WTC11 (cell line): Measurements from ENCODE around the gene PARD3B. TPM values are rescaled to one million over a fixed set of nuclear protein-coding genes. Genes with fewer than 3 reads are reported as not detected.

Experiments used
- ATAC-seq: fragments of 200-7000 bp; cut with Tn5 transposase; 2 replicates; pipeline ENCODE4 v1.10.0; 2021; ENCODE audit warnings: mild to moderate bottlenecking, moderate library complexity
- CTCF ChIA-PET: fragments of 300-600 bp; sonication (Branson Sonifier 250); formaldehyde crosslinking; loops from one replicate; lab custom pipeline; 2021; ENCODE audit warnings: antibody characterized with exemption; lab: Charles Lee
- POLR2A ChIA-PET: fragments of 350-600 bp; sonication (Branson Sonifier 250); formaldehyde crosslinking; loops from one replicate; lab custom pipeline; 2021; ENCODE audit warnings: antibody characterized with exemption; lab: Charles Lee
- DNase-seq: peaks from one replicate; pipeline ENCODE4 v3.0.0; 2021; ENCODE audit warnings: low spot score
- H3K27ac Mint-ChIP-seq: 2 replicates; pipeline ENCODE4 v1.8.0; 2021; ENCODE audit warnings: mixed read lengths
- H3K27me3 Mint-ChIP-seq: 2 replicates; pipeline ENCODE4 v1.8.0; 2021; ENCODE audit warnings: low read depth, mild to moderate bottlenecking, moderate library complexity, mixed read lengths
- H3K36me3 Mint-ChIP-seq: 2 replicates; pipeline ENCODE4 v1.8.0; 2021; ENCODE audit warnings: mixed read lengths
- H3K4me1 Mint-ChIP-seq: 2 replicates; pipeline ENCODE4 v1.8.0; 2022; ENCODE audit warnings: mixed read lengths
- H3K4me3 Mint-ChIP-seq: 2 replicates; pipeline ENCODE4 v1.8.0; 2021; ENCODE audit warnings: mild to moderate bottlenecking, moderate library complexity, mixed read lengths
- H3K9me3 Mint-ChIP-seq: 2 replicates; pipeline ENCODE4 v1.8.0; 2021; ENCODE audit warnings: mixed read lengths
- CREB1 ChIP-seq: sonication (generic); formaldehyde crosslinking; IDR thresholded peaks from 2 replicates; pipeline ENCODE4 v1.8.0; 2023; ENCODE audit warnings: mild to moderate bottlenecking, missing genetic modification reagents
- FOXP1 ChIP-seq: sonication (generic); formaldehyde crosslinking; IDR thresholded peaks from 2 replicates; pipeline ENCODE4 v1.8.0; 2022; ENCODE audit warnings: missing genetic modification reagents, mild to moderate bottlenecking, moderate library complexity, borderline replicate concordance
- GTF2I ChIP-seq: fragments of 250-450 bp; sonication (Bioruptor Pico); conservative IDR thresholded peaks from 2 replicates; pipeline ENCODE4 v1.4.0; 2021; ENCODE audit warnings: mild to moderate bottlenecking
- NR3C1 ChIP-seq: sonication (generic); formaldehyde crosslinking; conservative IDR thresholded peaks from 2 replicates; pipeline ENCODE4 v1.8.1; 2023; ENCODE audit warnings: low read depth, mild to moderate bottlenecking, missing genetic modification reagents
- OVOL2 ChIP-seq: fragments of 250-450 bp; sonication (Bioruptor Pico); IDR thresholded peaks from 2 replicates; pipeline ENCODE4 v1.9.0; 2021; ENCODE audit warnings: mild to moderate bottlenecking, borderline replicate concordance
- ZNF317 ChIP-seq: sonication (generic); formaldehyde crosslinking; IDR thresholded peaks from 2 replicates; pipeline ENCODE4 v1.8.1; 2023; ENCODE audit warnings: low read depth, mild to moderate bottlenecking, moderate library complexity, missing genetic modification reagents, borderline replicate concordance
- ZNF396 ChIP-seq: fragments of 250-450 bp; sonication (Bioruptor Pico); IDR thresholded peaks from 2 replicates; pipeline ENCODE4 v1.8.0; 2021; ENCODE audit warnings: mild to moderate bottlenecking, moderate library complexity, borderline replicate concordance
- total RNA-seq: library from RNA; stranded (reverse); gene quantifications from 3 replicates; pipeline ENCODE4 v1.2.3, GENCODE V29; 2021
- TF ChIP-seq, protein P1 (sequence below): sonication (generic); formaldehyde crosslinking; IDR thresholded peaks from 2 replicates; pipeline ENCODE4 v1.8.0; 2022; ENCODE audit warnings: missing genetic modification reagents
- TF ChIP-seq, protein P2 (sequence below): sonication (generic); formaldehyde crosslinking; IDR thresholded peaks from 2 replicates; pipeline ENCODE4 v1.8.1; 2023; ENCODE audit warnings: mild to moderate bottlenecking, missing genetic modification reagents
- TF ChIP-seq, protein P3 (sequence below): sonication (generic); formaldehyde crosslinking; conservative IDR thresholded peaks from 2 replicates; pipeline ENCODE4 v1.8.1; 2023; ENCODE audit warnings: mild to moderate bottlenecking, low read depth, missing genetic modification reagents, moderate library complexity
- TF ChIP-seq, protein P4 (sequence below): sonication (generic); formaldehyde crosslinking; IDR thresholded peaks from 2 replicates; pipeline ENCODE4 v1.8.0; 2023; ENCODE audit warnings: mild to moderate bottlenecking, missing genetic modification reagents
- TF ChIP-seq, protein P5 (sequence below): sonication (generic); formaldehyde crosslinking; IDR thresholded peaks from 2 replicates; pipeline ENCODE4 v1.8.1; 2023; ENCODE audit warnings: mild to moderate bottlenecking, missing genetic modification reagents
- TF ChIP-seq, protein P6 (sequence below): sonication (generic); formaldehyde crosslinking; IDR thresholded peaks from 2 replicates; pipeline ENCODE4 v1.8.1; 2022; ENCODE audit warnings: low read depth, mild to moderate bottlenecking, moderate library complexity, missing genetic modification reagents, borderline replicate concordance
- TF ChIP-seq, protein P7 (sequence below): sonication (generic); formaldehyde crosslinking; IDR thresholded peaks from 2 replicates; pipeline ENCODE4 v1.8.0; 2022; ENCODE audit warnings: mild to moderate bottlenecking, missing genetic modification reagents
- TF ChIP-seq, protein P8 (sequence below): fragments of 250-450 bp; sonication (Bioruptor Pico); IDR thresholded peaks from 2 replicates; pipeline ENCODE4 v1.9.0; 2021; ENCODE audit warnings: moderate library complexity, mild to moderate bottlenecking, inconsistent platforms, borderline replicate concordance

The PARD3B gene
- total RNA-seq, 1 experiment from 2014 or later: 5.6 TPM

DNA sequence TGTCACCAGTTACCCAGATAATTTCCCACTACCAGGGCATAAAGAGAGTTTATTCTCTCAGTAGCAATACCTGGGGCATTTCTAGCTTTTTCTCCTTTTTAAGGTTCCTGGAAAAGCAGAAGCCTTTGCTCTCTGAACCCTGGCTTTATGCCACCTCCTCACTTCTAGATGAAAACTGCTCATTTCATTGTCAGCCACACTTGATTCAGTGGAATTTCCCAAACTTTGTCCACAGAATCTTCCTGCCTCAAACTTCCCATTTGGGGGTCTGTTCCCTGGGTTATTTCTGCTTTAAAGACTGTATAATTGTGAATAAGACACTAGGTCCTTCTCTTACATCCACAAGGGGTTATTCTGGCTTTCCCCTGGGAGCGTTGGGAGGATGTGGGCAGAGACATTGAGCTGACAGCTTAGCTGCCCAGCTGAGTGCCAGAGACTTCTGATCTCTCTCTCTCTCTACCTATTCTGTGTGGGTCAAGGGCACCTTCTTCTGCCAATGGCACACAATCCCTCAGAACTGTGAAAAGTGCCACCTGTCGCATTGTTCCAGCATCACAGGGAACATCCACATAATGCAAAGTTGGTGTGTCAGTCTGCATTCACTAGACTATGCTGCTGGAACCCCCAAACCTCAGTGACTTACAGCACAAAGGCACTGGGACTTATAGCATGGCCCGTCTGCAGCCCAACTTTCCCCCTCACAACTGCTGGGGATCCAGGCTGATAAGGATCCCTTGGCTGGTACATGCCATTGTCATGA, 1117.1 kb downstream of the PARD3B start:
- Mint-ChIP-seq H3K36me3 (no peaks in the 10 kb centered on the region), H3K27ac (no peak overlapping the region), H3K9me3 (peaks cover 13% of the 10 kb centered on the region), H3K27me3 (no peaks in the 10 kb centered on the region; the same call in none of the 2 replicates), H3K4me3 (no peak overlapping the region), H3K4me1 (no peaks in the 10 kb centered on the region)
- CTCF ChIA-PET: interaction anchor here (0.6 kb wide), 1 partner anchor 546 kb away, joined by 3 read pairs; no protein-coding TSS in a partner anchor
- POLR2A ChIA-PET: no interaction called here
- DNase-seq (no peak), ATAC-seq (no peak)
- TF ChIP-seq, protein P1, sequence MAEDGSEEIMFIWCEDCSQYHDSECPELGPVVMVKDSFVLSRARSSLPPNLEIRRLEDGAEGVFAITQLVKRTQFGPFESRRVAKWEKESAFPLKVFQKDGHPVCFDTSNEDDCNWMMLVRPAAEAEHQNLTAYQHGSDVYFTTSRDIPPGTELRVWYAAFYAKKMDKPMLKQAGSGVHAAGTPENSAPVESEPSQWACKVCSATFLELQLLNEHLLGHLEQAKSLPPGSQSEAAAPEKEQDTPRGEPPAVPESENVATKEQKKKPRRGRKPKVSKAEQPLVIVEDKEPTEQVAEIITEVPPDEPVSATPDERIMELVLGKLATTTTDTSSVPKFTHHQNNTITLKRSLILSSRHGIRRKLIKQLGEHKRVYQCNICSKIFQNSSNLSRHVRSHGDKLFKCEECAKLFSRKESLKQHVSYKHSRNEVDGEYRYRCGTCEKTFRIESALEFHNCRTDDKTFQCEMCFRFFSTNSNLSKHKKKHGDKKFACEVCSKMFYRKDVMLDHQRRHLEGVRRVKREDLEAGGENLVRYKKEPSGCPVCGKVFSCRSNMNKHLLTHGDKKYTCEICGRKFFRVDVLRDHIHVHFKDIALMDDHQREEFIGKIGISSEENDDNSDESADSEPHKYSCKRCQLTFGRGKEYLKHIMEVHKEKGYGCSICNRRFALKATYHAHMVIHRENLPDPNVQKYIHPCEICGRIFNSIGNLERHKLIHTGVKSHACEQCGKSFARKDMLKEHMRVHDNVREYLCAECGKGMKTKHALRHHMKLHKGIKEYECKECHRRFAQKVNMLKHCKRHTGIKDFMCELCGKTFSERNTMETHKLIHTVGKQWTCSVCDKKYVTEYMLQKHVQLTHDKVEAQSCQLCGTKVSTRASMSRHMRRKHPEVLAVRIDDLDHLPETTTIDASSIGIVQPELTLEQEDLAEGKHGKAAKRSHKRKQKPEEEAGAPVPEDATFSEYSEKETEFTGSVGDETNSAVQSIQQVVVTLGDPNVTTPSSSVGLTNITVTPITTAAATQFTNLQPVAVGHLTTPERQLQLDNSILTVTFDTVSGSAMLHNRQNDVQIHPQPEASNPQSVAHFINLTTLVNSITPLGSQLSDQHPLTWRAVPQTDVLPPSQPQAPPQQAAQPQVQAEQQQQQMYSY (CRISPR knock-in tag): no peak
- TF ChIP-seq, protein P2, sequence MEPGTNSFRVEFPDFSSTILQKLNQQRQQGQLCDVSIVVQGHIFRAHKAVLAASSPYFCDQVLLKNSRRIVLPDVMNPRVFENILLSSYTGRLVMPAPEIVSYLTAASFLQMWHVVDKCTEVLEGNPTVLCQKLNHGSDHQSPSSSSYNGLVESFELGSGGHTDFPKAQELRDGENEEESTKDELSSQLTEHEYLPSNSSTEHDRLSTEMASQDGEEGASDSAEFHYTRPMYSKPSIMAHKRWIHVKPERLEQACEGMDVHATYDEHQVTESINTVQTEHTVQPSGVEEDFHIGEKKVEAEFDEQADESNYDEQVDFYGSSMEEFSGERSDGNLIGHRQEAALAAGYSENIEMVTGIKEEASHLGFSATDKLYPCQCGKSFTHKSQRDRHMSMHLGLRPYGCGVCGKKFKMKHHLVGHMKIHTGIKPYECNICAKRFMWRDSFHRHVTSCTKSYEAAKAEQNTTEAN (CRISPR knock-in tag): no peak
- TF ChIP-seq, protein P3, sequence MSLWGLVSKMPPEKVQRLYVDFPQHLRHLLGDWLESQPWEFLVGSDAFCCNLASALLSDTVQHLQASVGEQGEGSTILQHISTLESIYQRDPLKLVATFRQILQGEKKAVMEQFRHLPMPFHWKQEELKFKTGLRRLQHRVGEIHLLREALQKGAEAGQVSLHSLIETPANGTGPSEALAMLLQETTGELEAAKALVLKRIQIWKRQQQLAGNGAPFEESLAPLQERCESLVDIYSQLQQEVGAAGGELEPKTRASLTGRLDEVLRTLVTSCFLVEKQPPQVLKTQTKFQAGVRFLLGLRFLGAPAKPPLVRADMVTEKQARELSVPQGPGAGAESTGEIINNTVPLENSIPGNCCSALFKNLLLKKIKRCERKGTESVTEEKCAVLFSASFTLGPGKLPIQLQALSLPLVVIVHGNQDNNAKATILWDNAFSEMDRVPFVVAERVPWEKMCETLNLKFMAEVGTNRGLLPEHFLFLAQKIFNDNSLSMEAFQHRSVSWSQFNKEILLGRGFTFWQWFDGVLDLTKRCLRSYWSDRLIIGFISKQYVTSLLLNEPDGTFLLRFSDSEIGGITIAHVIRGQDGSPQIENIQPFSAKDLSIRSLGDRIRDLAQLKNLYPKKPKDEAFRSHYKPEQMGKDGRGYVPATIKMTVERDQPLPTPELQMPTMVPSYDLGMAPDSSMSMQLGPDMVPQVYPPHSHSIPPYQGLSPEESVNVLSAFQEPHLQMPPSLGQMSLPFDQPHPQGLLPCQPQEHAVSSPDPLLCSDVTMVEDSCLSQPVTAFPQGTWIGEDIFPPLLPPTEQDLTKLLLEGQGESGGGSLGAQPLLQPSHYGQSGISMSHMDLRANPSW (CRISPR knock-in tag): no peak

DNA sequence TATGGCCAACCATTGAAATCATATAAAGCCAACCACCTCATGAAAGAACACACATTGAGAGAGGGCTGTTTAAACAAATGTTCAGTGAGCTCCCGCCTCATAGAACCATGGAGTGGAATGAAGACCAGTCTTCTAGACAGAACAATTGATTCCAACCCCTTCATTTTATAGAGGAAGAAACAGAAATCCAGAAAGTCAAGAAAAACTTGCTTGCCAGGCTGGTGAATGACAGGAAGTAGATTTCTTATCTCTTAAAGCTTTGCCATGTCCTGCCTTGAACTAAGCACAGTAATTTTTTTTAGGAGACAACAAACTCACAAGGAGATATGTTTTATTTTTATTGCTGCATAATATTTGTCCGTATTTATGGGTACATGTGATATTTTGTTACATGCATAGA, 1120.5 kb downstream of the PARD3B start:
- Mint-ChIP-seq H3K9me3 (peaks cover 41% of the 10 kb centered on the region), H3K27me3 (no peaks in the 10 kb centered on the region; the same call in none of the 2 replicates), H3K27ac (no peak overlapping the region), H3K4me1 (peaks cover 14% of the 10 kb centered on the region), H3K36me3 (peaks cover 12% of the 10 kb centered on the region), H3K4me3 (no peak overlapping the region)
- CTCF ChIA-PET: no interaction called here
- ATAC-seq (no peak), DNase-seq (no peak)
- POLR2A ChIA-PET: no interaction called here
- no peak for TF ChIP-seq FOXP1 (CRISPR knock-in tag)
- TF ChIP-seq, protein P4, sequence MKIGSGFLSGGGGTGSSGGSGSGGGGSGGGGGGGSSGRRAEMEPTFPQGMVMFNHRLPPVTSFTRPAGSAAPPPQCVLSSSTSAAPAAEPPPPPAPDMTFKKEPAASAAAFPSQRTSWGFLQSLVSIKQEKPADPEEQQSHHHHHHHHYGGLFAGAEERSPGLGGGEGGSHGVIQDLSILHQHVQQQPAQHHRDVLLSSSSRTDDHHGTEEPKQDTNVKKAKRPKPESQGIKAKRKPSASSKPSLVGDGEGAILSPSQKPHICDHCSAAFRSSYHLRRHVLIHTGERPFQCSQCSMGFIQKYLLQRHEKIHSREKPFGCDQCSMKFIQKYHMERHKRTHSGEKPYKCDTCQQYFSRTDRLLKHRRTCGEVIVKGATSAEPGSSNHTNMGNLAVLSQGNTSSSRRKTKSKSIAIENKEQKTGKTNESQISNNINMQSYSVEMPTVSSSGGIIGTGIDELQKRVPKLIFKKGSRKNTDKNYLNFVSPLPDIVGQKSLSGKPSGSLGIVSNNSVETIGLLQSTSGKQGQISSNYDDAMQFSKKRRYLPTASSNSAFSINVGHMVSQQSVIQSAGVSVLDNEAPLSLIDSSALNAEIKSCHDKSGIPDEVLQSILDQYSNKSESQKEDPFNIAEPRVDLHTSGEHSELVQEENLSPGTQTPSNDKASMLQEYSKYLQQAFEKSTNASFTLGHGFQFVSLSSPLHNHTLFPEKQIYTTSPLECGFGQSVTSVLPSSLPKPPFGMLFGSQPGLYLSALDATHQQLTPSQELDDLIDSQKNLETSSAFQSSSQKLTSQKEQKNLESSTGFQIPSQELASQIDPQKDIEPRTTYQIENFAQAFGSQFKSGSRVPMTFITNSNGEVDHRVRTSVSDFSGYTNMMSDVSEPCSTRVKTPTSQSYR (CRISPR knock-in tag): no peak
- TF ChIP-seq, protein P5, sequence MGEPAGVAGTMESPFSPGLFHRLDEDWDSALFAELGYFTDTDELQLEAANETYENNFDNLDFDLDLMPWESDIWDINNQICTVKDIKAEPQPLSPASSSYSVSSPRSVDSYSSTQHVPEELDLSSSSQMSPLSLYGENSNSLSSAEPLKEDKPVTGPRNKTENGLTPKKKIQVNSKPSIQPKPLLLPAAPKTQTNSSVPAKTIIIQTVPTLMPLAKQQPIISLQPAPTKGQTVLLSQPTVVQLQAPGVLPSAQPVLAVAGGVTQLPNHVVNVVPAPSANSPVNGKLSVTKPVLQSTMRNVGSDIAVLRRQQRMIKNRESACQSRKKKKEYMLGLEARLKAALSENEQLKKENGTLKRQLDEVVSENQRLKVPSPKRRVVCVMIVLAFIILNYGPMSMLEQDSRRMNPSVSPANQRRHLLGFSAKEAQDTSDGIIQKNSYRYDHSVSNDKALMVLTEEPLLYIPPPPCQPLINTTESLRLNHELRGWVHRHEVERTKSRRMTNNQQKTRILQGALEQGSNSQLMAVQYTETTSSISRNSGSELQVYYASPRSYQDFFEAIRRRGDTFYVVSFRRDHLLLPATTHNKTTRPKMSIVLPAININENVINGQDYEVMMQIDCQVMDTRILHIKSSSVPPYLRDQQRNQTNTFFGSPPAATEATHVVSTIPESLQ (CRISPR knock-in tag): no peak
- no peak for TF ChIP-seq OVOL2 (CRISPR knock-in tag)
- TF ChIP-seq, protein P6, sequence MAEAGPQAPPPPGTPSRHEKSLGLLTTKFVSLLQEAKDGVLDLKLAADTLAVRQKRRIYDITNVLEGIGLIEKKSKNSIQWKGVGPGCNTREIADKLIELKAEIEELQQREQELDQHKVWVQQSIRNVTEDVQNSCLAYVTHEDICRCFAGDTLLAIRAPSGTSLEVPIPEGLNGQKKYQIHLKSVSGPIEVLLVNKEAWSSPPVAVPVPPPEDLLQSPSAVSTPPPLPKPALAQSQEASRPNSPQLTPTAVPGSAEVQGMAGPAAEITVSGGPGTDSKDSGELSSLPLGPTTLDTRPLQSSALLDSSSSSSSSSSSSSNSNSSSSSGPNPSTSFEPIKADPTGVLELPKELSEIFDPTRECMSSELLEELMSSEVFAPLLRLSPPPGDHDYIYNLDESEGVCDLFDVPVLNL (CRISPR knock-in tag): no peak
- TF ChIP-seq ZNF317 (CRISPR knock-in tag): no peak
- TF ChIP-seq NR3C1 (CRISPR knock-in tag): no peak
- no peak for TF ChIP-seq GTF2I (CRISPR knock-in tag)
- TF ChIP-seq, protein P7, sequence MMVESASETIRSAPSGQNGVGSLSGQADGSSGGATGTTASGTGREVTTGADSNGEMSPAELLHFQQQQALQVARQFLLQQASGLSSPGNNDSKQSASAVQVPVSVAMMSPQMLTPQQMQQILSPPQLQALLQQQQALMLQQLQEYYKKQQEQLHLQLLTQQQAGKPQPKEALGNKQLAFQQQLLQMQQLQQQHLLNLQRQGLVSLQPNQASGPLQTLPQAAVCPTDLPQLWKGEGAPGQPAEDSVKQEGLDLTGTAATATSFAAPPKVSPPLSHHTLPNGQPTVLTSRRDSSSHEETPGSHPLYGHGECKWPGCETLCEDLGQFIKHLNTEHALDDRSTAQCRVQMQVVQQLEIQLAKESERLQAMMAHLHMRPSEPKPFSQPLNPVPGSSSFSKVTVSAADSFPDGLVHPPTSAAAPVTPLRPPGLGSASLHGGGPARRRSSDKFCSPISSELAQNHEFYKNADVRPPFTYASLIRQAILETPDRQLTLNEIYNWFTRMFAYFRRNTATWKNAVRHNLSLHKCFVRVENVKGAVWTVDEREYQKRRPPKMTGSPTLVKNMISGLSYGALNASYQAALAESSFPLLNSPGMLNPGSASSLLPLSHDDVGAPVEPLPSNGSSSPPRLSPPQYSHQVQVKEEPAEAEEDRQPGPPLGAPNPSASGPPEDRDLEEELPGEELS (CRISPR knock-in tag): no peak
- TF ChIP-seq, protein P8, sequence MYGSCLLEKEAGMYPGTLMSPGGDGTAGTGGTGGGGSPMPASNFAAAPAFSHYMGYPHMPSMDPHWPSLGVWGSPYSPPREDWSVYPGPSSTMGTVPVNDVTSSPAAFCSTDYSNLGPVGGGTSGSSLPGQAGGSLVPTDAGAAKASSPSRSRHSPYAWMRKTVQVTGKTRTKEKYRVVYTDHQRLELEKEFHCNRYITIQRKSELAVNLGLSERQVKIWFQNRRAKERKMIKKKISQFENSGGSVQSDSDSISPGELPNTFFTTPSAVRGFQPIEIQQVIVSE (CRISPR knock-in tag): no peak
- TF ChIP-seq CREB1 (CRISPR knock-in tag): no peak
- TF ChIP-seq ZNF396: no peak
